A549 (cell line): ENCODE data around the gene ACTN2. TPM values are rescaled to one million over a fixed set of nuclear protein-coding genes. Genes with fewer than 3 reads are reported as not detected.
"Not testable (repeated sequence)": the region's sequence is repeated elsewhere in the genome, so short reads cannot be mapped to it uniquely, and the experiment has no call there.

Experiments
- ATAC-seq, 2 experiments: fragments of 200-7000 bp in 1 of 2; fragments of >200 bp in 1 of 2; cut with Nextera tagmentation in 1 of 2; cut with Tn5 transposase in 1 of 2; 3 replicates each; pipeline versions ENCODE4 v1.8.0 to v1.9.1; 2018 to 2020; ENCODE audit warnings: mild to moderate bottlenecking in 1 of 2, moderate library complexity in 1 of 2
- CTCF ChIA-PET: fragments of 300-600 bp; sonication (Branson Sonifier 250); formaldehyde crosslinking; extraction: SDS; loops from one replicate; lab custom pipeline; 2021; ENCODE audit warnings: antibody characterized with exemption, inconsistent platforms; lab: Yijun Ruan, JAX
- POLR2A ChIA-PET: fragments of 350-600 bp; formaldehyde crosslinking; extraction: SDS; loops from one replicate; lab custom pipeline; 2021; ENCODE audit warnings: antibody characterized with exemption, inconsistent platforms; lab: Yijun Ruan, JAX
- DNase-seq, 2 experiments: peaks; one replicate each; pipeline versions ENCODE4 v3.0.0 to v3.0.0-alpha.2; 2011 to 2016; ENCODE audit warnings: low read depth in 1 of 2, low spot score in 1 of 2
- FAIRE-seq: peaks from 2 replicates; lab custom pipeline; 2011; peaks lifted over from hg19 to GRCh38; lab: Jason Lieb, UNC
- H3K27ac ChIP-seq, 2 experiments: fragments of >200 bp; sonication (Bioruptor Twin); formaldehyde crosslinking; 3 replicates each; pipeline ENCODE4 v1.5.1; 2016 to 2017
- H3K4me1 ChIP-seq: fragments of >200 bp; sonication (Bioruptor Twin); formaldehyde crosslinking; 3 replicates; pipeline ENCODE4 v1.6.1; 2016
- H3K4me2 ChIP-seq: fragments of >200 bp; sonication (Bioruptor Twin); formaldehyde crosslinking; 3 replicates; pipeline ENCODE4 v1.6.1; 2016
- H3K4me3 ChIP-seq: fragments of >200 bp; sonication (Bioruptor Twin); formaldehyde crosslinking; 3 replicates; pipeline ENCODE4 v1.5.1; 2016
- H3K9me3 ChIP-seq: fragments of >200 bp; sonication (Bioruptor Twin); formaldehyde crosslinking; 3 replicates; pipeline ENCODE4 v1.6.1; 2016
- BCL3 ChIP-seq: fragments of >200 bp; sonication (Bioruptor Twin); formaldehyde crosslinking; IDR thresholded peaks from 3 replicates; pipeline ENCODE4 v1.6.1; 2016
- BHLHE40 ChIP-seq: IDR thresholded peaks from 2 replicates; pipeline ENCODE4 v1.6.1; 2012; ENCODE audit warnings: low read depth, low read length, inconsistent platforms
- CEBPB ChIP-seq, 2 experiments: fragments of >200 bp in 1 of 2; sonication (Bioruptor Twin) in 1 of 2; formaldehyde crosslinking in 1 of 2; IDR thresholded peaks; 2 replicates each; pipeline ENCODE4 v1.6.1; 2012 to 2016
- CHD4 ChIP-seq: fragments of 200-600 bp; sonication (generic); IDR thresholded peaks from 2 replicates; pipeline ENCODE4 v1.6.1; 2016; ENCODE audit warnings: antibody characterized with exemption, mild to moderate bottlenecking, borderline replicate concordance
- CTCF ChIP-seq: fragments of >200 bp; sonication (Bioruptor Twin); formaldehyde crosslinking; IDR thresholded peaks from 3 replicates; pipeline ENCODE4 v1.5.1; 2016
- EP300 ChIP-seq, 2 experiments: fragments of >200 bp; sonication (Bioruptor Twin); formaldehyde crosslinking; IDR thresholded peaks; 2 replicates in 1 of 2; 3 replicates in 1 of 2; pipeline ENCODE4 v1.6.1; 2016 to 2017
- ESRRA ChIP-seq: fragments of 150-350 bp; IDR thresholded peaks from 2 replicates; pipeline ENCODE4 v1.6.1; 2014; ENCODE audit warnings: mild to moderate bottlenecking, low read length, borderline replicate concordance
- FOSB ChIP-seq: fragments of 250-450 bp; sonication (Bioruptor Pico); IDR thresholded peaks from 2 replicates; pipeline ENCODE4 v1.5.0; 2020; ENCODE audit warnings: mild to moderate bottlenecking, moderate library complexity
- FOXS1 ChIP-seq: fragments of 250-450 bp; sonication (Bioruptor Pico); IDR thresholded peaks from 2 replicates; pipeline ENCODE4 v1.5.0; 2020; ENCODE audit warnings: mild to moderate bottlenecking, moderate library complexity
- HDAC2 ChIP-seq: fragments of 200-600 bp; sonication (generic); IDR thresholded peaks from 2 replicates; pipeline ENCODE4 v1.6.1; 2016
- HEYL ChIP-seq: fragments of 250-450 bp; sonication (Bioruptor Pico); IDR thresholded peaks from 2 replicates; pipeline ENCODE4 v1.8.0; 2021; ENCODE audit warnings: mild to moderate bottlenecking, moderate library complexity
- HOXA7 ChIP-seq: fragments of 250-450 bp; sonication (Bioruptor Pico); IDR thresholded peaks from 2 replicates; pipeline ENCODE4 v1.5.0; 2020; ENCODE audit warnings: mild to moderate bottlenecking, moderate library complexity
- HOXB13 ChIP-seq: fragments of 250-450 bp; sonication (Bioruptor Pico); IDR thresholded peaks from 2 replicates; pipeline ENCODE4 v1.5.0; 2020; ENCODE audit warnings: low read depth, mild to moderate bottlenecking, moderate library complexity
- JUNB ChIP-seq: fragments of >200 bp; sonication (Bioruptor Twin); formaldehyde crosslinking; IDR thresholded peaks from 2 replicates; pipeline ENCODE4 v1.6.1; 2016
- KDM5A ChIP-seq: fragments of 200-600 bp; sonication (generic); IDR thresholded peaks from 2 replicates; pipeline ENCODE4 v1.6.1; 2016; ENCODE audit warnings: antibody characterized with exemption, mild to moderate bottlenecking
- MYC ChIP-seq: IDR thresholded peaks from 2 replicates; pipeline ENCODE4 v1.6.1; 2012; ENCODE audit warnings: mild to moderate bottlenecking, inconsistent platforms, low read length, improper control_type of control experiment, borderline replicate concordance
- NPAS2 ChIP-seq: fragments of 250-450 bp; sonication (Bioruptor Pico); IDR thresholded peaks from 2 replicates; pipeline ENCODE4 v1.8.0; 2022; ENCODE audit warnings: mild to moderate bottlenecking, moderate library complexity, borderline replicate concordance
- NR3C1 ChIP-seq: fragments of >200 bp; sonication (Bioruptor Twin); formaldehyde crosslinking; IDR thresholded peaks from 3 replicates; pipeline ENCODE4 v1.6.1; 2017
- PBX3 ChIP-seq: IDR thresholded peaks from 2 replicates; pipeline ENCODE4 v1.6.1; 2012
- PHF8 ChIP-seq: fragments of 200-600 bp; sonication (generic); IDR thresholded peaks from 2 replicates; pipeline ENCODE4 v1.6.1; 2016; ENCODE audit warnings: low read depth, mild to moderate bottlenecking, antibody characterized with exemption, moderate library complexity, borderline replicate concordance
- POLR2AphosphoS2 ChIP-seq: conservative IDR thresholded peaks from 2 replicates; pipeline ENCODE4 v1.6.1; 2012; ENCODE audit warnings: low read length, improper control_type of control experiment, inconsistent platforms
- RAD21 ChIP-seq, 2 experiments: fragments of >200 bp in 1 of 2; sonication (Bioruptor Twin) in 1 of 2; formaldehyde crosslinking in 1 of 2; IDR thresholded peaks in 1 of 2; conservative IDR thresholded peaks in 1 of 2; 2 replicates in 1 of 2; 3 replicates in 1 of 2; pipeline ENCODE4 v1.6.1; 2012 to 2018; ENCODE audit warnings: inconsistent platforms in 1 of 2
- RARB ChIP-seq: fragments of 250-450 bp; sonication (Bioruptor Pico); IDR thresholded peaks from 2 replicates; pipeline ENCODE4 v1.8.0; 2021; ENCODE audit warnings: mild to moderate bottlenecking, moderate library complexity
- RFX5 ChIP-seq: fragments of 450-650 bp; IDR thresholded peaks from 2 replicates; pipeline ENCODE4 v1.7.1; 2014; ENCODE audit warnings: antibody characterized with exemption, mild to moderate bottlenecking, moderate library complexity
- SMC3 ChIP-seq: fragments of >200 bp; sonication (Bioruptor Twin); formaldehyde crosslinking; IDR thresholded peaks from 3 replicates; pipeline ENCODE4 v1.6.1; 2018; ENCODE audit warnings: inconsistent platforms
- TP53 ChIP-seq: fragments of 250-450 bp; sonication (Bioruptor Pico); IDR thresholded peaks from 2 replicates; pipeline ENCODE4 v1.5.0; 2021; ENCODE audit warnings: mild to moderate bottlenecking, moderate library complexity
- ZC3H11A ChIP-seq: fragments of 450-650 bp; IDR thresholded peaks from 2 replicates; pipeline ENCODE4 v1.6.1; 2014; ENCODE audit warnings: antibody characterized with exemption, mild to moderate bottlenecking
- WGBS: methylation state at CpG from one replicate; pipeline ENCODE4 v1.1.6; 2017; ENCODE audit errors: missing lambda C conversion rate; 5-methylcytosine and 5-hydroxymethylcytosine counted together
- polyA plus RNA-seq, 4 experiments: library from polyadenylated mRNA; depleted of rRNA in 3 of 4; stranded (reverse); fragments of >200 nt; fragmentation: RNase III in 1 of 4; extraction: RNeasy Plus Mini Kit Qiagen cat#74134 plus additional on column Dnase treatment in 1 of 4; gene quantifications; 2 replicates in 3 of 4; 3 replicates in 1 of 4; pipeline ENCODE4 v1.2.3, GENCODE V29; 2011 to 2017

The ACTN2 gene
- polyA plus RNA-seq, 2 of the 4 experiments (the other 2 are of a cell fraction), result not detected

GRCh38 chr1:236663934-236664333 is 22.4 kb upstream of the ACTN2 start:
- no peak for DNase-seq
- no peak overlapping the region for H3K27ac ChIP-seq
- no peak for FAIRE-seq
- no peak for TF ChIP-seq BCL3
- no peak for TF ChIP-seq PHF8
- TF ChIP-seq MYC, result no peak
- TF ChIP-seq SMC3, result no peak
- no peak for TF ChIP-seq FOSB
- TF ChIP-seq HEYL (CRISPR knock-in tag), result no peak
- TF ChIP-seq JUNB, result no peak
- TF ChIP-seq NR3C1, result no peak
- no peak for TF ChIP-seq EP300 (IDR thresholded peaks at IDR 0.05)
- no peak for TF ChIP-seq CEBPB (IDR thresholded peaks at IDR 0.05)
- no peak for TF ChIP-seq TP53 (CRISPR knock-in tag)
- TF ChIP-seq FOXS1 (CRISPR knock-in tag), result no peak
- no peak for TF ChIP-seq POLR2AphosphoS2
- no peak for TF ChIP-seq BHLHE40
- TF ChIP-seq, all 56 proteins: peak for 0
- no peak overlapping the region for H3K4me2 ChIP-seq
- ChIA-PET CTCF (no interaction called here), POLR2A (no interaction called here)
- H3K9me3 ChIP-seq, result no peaks in the 10 kb centered on the region
- H3K4me1 ChIP-seq, result no peaks in the 10 kb centered on the region
- no peak overlapping the region for H3K4me3 ChIP-seq
- WGBS, result 7% methylated on average over 1 of the region's 1 CpG
- no peak for ATAC-seq

- FAIRE-seq, H3K27ac ChIP-seq, POLR2A ChIA-PET, H3K9me3 ChIP-seq, H3K4me1 ChIP-seq, H3K4me3 ChIP-seq, DNase-seq, H3K4me2 ChIP-seq, ATAC-seq: not testable (repeated sequence)
- CTCF ChIA-PET, result interaction anchor here (0.7 kb wide), 1 partner anchor 60 kb away, joined by 3 read pairs; no protein-coding TSS in a partner anchor
- 55% methylated on average over 5 of the region's 5 CpGs for WGBS
Observed at GRCh38 chr1:236668909-236669308, 17.4 kb upstream of the ACTN2 start.

GRCh38 chr1:236670060-236670459 is 16.2 kb upstream of the ACTN2 start:
- WGBS, result 25% methylated on average over 7 of the region's 7 CpGs
- H3K4me3 ChIP-seq, result no peak overlapping the region
- FAIRE-seq (no peak), ATAC-seq (no peak), DNase-seq (no peak)
- no peaks in the 10 kb centered on the region for H3K4me1 ChIP-seq
- no peak overlapping the region for H3K27ac ChIP-seq
- H3K4me2 ChIP-seq, result no peak overlapping the region
- POLR2A ChIA-PET, result no interaction called here
- TF ChIP-seq ESRRA, result no peak
- no peak for TF ChIP-seq BHLHE40
- TF ChIP-seq RARB, result no peak
- TF ChIP-seq TP53 (CRISPR knock-in tag), result no peak
- TF ChIP-seq FOSB, result no peak
- no peak for TF ChIP-seq HOXB13 (CRISPR knock-in tag)
- TF ChIP-seq NR3C1, result no peak
- TF ChIP-seq ZC3H11A, result no peak
- TF ChIP-seq KDM5A, result no peak
- TF ChIP-seq HOXA7 (CRISPR knock-in tag), result no peak
- no peak for TF ChIP-seq CTCF
- no peak for TF ChIP-seq CHD4
- TF ChIP-seq RFX5, result no peak
- TF ChIP-seq HDAC2, result no peak
- no peak for TF ChIP-seq NPAS2 (CRISPR knock-in tag)
- no peak for TF ChIP-seq POLR2AphosphoS2
- no peak for TF ChIP-seq RAD21 (conservative IDR thresholded peaks at IDR 0.05 in 1 of 2, IDR thresholded peaks at IDR 0.05 in 1 of 2)
- no peak for TF ChIP-seq HEYL (CRISPR knock-in tag)
- no peak for TF ChIP-seq PBX3
- TF ChIP-seq, all 56 proteins: peak for 0
- H3K9me3 ChIP-seq, result no peaks in the 10 kb centered on the region
- CTCF ChIA-PET, result no interaction called here
